Naive thymus-derived CD8-positive, alpha-beta T cell (primary cell): ENCODE measurements around the gene CXCL6. TPM values are rescaled to one million over a fixed set of nuclear protein-coding genes. Genes with fewer than 3 reads are reported as not detected.
A peak's percentile ranks its signal among the peaks of the same experiment; 100 is the strongest.

ENCODE experiments used
- ATAC-seq, 2 donors: fragments of 150-1000 bp; cut with Tn5 transposase in 1 of 2; sonication (Bioruptor Pico), chemical (Tn5 transposase) in 1 of 2; 1 replicate in 1 of 2; 2 replicates in 1 of 2; pipeline ENCODE4 v1.10.0; 2021; ENCODE audit warnings: mild to moderate bottlenecking in 2 of 2, moderate library complexity in 2 of 2
- POLR2A ChIA-PET: fragments of 350-600 bp; sonication (Branson Sonifier 250); formaldehyde crosslinking; loops from one replicate; lab custom pipeline; 2021; ENCODE audit warnings: antibody characterized with exemption; lab: Charles Lee
- DNase-seq, 10 donors: peaks; one replicate each; pipeline versions ENCODE4 v3.0.0 to v3.0.0-alpha.2; 2020 to 2022
- H3K27ac Mint-ChIP-seq, 10 donors: one replicate each; pipeline ENCODE4 v1.8.0; 2020 to 2022; ENCODE audit warnings: mild to moderate bottlenecking in 10 of 10, mixed read lengths in 10 of 10, moderate library complexity in 4 of 10, inconsistent platforms in 1 of 10
- H3K27me3 Mint-ChIP-seq, 5 donors: one replicate each; pipeline ENCODE4 v1.8.0; 2021 to 2022; ENCODE audit warnings: mixed read lengths in 5 of 5
- H3K36me3 Mint-ChIP-seq, 3 donors: one replicate each; pipeline ENCODE4 v1.8.0; 2020 to 2022; ENCODE audit warnings: mixed read lengths in 3 of 3, mild to moderate bottlenecking in 2 of 3, inconsistent platforms in 1 of 3
- H3K4me1 Mint-ChIP-seq, 4 donors: one replicate each; pipeline ENCODE4 v1.8.0; 2021 to 2022; ENCODE audit warnings: mixed read lengths in 4 of 4
- H3K4me3 Mint-ChIP-seq, 10 donors: one replicate each; pipeline ENCODE4 v1.8.0; 2020 to 2022; ENCODE audit warnings: mild to moderate bottlenecking in 10 of 10, mixed read lengths in 10 of 10, moderate library complexity in 6 of 10, inconsistent platforms in 1 of 10
- H3K9me3 Mint-ChIP-seq, 9 donors: one replicate each; pipeline ENCODE4 v1.8.0; 2020 to 2022; ENCODE audit warnings: mixed read lengths in 9 of 9, mild to moderate bottlenecking in 3 of 9, inconsistent platforms in 1 of 9, moderate library complexity in 1 of 9
- polyA plus RNA-seq, 3 donors: library from polyadenylated mRNA; unstranded; fragments of 300-500 nt; fragmentation: Illumina TruSeq; gene quantifications; one replicate each; pipeline ENCODE4 v1.2.3, GENCODE V29; 2021
- total RNA-seq, 8 experiments: library from RNA in 2 of 8; stranded (reverse) in 2 of 8; gene quantifications; one replicate each; pipeline ENCODE4 v1.2.3 and lab custom pipeline; 2021 to 2026

CXCL6 gene
- total RNA-seq (not detected), polyA plus RNA-seq (not detected), total RNA-seq (lab: John Stamatoyannopoulos, UW) (0 to 0.17 (median 0) reads per million in 6 experiments)

DNA sequence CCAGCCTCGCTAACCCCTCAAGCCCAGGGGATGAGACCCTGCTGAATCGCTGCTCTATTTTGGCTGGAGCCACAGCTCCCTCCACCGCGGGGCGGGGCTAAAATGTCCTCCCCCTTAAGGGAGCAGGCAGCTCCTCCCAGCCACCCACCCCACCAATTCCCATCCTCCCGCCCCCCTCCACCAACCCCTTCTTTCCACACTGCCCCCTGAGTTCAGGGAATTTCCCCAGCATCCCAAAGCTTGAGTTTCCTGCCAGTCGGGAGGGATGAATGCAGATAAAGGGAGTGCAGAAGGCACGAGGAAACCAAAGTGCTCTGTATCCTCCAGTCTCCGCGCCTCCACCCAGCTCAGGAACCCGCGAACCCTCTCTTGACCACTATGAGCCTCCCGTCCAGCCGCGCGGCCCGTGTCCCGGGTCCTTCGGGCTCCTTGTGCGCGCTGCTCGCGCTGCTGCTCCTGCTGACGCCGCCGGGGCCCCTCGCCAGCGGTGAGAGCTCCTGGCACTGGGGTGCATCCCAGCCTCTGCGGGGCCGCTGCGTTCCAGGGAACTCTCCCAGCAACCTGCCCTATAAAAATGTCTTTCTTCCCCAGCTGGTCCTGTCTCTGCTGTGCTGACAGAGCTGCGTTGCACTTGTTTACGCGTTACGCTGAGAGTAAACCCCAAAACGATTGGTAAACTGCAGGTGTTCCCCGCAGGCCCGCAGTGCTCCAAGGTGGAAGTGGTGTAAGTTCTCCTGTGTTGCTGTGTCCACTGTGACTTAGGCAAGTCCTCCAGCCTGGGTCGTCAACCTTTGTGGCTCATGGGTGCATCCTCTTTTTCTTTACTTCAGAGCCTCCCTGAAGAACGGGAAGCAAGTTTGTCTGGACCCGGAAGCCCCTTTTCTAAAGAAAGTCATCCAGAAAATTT lies at the start of gene CXCL6:
Gene CXCL6, plus strand, starts transcription at position 306 of the 907 bp plus-strand sequence. Its CDS starts 73 bp downstream, at position 379.
- peaks cover 0 to 3% (median 1%) of the 10 kb centered on the region in 4 donors for H3K4me1 Mint-ChIP-seq

DNA sequence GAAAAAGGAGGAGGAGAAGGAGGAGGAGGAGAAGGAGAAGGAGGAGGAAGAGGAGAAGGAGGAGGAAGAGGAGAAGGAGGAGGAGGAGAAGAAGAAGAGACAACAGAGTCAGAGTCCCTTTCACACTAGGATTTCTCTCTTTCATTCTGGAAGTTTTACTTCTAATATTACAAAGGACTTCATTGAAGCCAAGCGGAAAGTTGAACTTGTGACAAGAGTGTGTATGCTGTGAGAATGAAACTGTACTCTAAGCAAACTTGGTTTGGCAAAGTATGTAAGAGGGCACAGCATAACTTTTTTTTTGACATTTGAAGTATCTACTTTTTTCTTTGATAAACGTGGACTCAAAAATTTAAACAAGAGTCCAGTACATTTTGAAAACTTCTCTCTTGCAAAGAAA lies 48.1 kb upstream of the CXCL6 start:
- no peak for ATAC-seq
- Mint-ChIP-seq H3K27ac (no peak overlapping the region), H3K36me3 (no peaks in the 10 kb centered on the region), H3K4me3 (no peak overlapping the region), H3K9me3 (peaks cover 0 to 12% (median 6%) of the 10 kb centered on the region in 9 donors), H3K4me1 (no peaks in the 10 kb centered on the region), H3K27me3 (peaks cover 0 to 2% (median 0%) of the 10 kb centered on the region in 5 donors)
- POLR2A ChIA-PET, result no interaction called here
- no peak for DNase-seq

More for the DNA sequence above, at the start of gene CXCL6:
- ATAC-seq (no peak), DNase-seq (no peak)
- Mint-ChIP-seq H3K27ac (peak within 1 kb of the TSS in 1 of 10 donors; percentile 35), H3K27me3 (peaks cover 10 to 29% (median 13%) of the 10 kb centered on the region in 5 donors), H3K4me3 (peak within 1 kb of the TSS in 3 of 10 donors; percentile 4 to 36 (median 14)), H3K36me3 (peaks cover 0 to 7% (median 2%) of the 10 kb centered on the region in 3 donors), H3K9me3 (peaks cover 0 to 3% (median 0%) of the 10 kb centered on the region in 9 donors)
- POLR2A ChIA-PET, result no interaction called here

DNA sequence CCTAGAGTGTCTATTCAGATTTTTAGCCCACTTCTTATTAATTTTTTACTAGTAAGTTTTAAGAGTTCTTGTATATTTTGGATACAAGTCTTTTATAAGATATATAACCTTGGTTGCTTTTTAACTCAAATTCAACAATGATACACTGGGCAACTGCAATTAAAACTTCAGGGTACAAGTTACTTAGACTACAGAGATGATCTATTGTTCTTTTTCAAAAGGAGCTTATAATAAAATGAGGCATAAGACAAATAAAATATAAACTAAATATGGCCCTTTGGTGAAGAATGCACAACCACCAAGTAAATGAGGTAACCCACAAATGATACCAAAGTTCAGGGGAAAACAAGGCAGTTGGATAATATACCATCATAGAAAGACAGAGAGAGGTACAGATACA lies 37.6 kb upstream of the CXCL6 start:
- H3K4me3 Mint-ChIP-seq, result no peak overlapping the region
- peaks cover 0 to 6% (median 0%) of the 10 kb centered on the region in 5 donors for H3K27me3 Mint-ChIP-seq

DNA sequence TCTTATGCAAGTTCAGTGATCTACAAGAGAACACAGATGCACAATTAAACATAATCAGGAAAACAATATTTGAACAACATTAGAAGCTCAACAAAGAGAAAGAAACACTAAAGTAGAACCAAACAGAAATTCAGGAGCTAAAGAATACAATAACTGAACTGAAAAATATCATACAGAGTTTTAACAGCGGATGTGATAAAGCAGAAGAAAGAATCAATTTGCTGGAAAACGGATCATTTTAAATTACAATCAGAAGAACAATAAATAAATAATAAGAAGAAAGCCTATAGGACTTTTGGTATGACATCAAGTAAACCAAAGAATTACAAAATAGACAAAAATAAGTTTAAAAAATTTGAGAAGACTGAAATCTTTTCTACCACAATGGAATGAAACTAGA lies 36.3 kb upstream of the CXCL6 start:
- H3K27me3 Mint-ChIP-seq, result peaks cover 0 to 10% (median 0%) of the 10 kb centered on the region in 5 donors
- DNase-seq (no peak), ATAC-seq (no peak)
- H3K27ac Mint-ChIP-seq, result no peak overlapping the region
- H3K36me3 Mint-ChIP-seq, result peaks cover 0 to 3% (median 0%) of the 10 kb centered on the region in 3 donors
- H3K9me3 Mint-ChIP-seq, result peaks cover 2 to 39% (median 12%) of the 10 kb centered on the region in 9 donors
- no peaks in the 10 kb centered on the region for H3K4me1 Mint-ChIP-seq
- H3K4me3 Mint-ChIP-seq, result no peak overlapping the region
- POLR2A ChIA-PET, result no interaction called here

More for the DNA sequence above, 37.6 kb upstream of the CXCL6 start:
- Mint-ChIP-seq H3K36me3 (peaks cover 0 to 3% (median 0%) of the 10 kb centered on the region in 3 donors), H3K4me1 (no peaks in the 10 kb centered on the region), H3K9me3 (peaks cover 2 to 45% (median 14%) of the 10 kb centered on the region in 9 donors), H3K27ac (no peak overlapping the region)
- no peak for ATAC-seq
- DNase-seq, result no peak
- POLR2A ChIA-PET, result no interaction called here

DNA sequence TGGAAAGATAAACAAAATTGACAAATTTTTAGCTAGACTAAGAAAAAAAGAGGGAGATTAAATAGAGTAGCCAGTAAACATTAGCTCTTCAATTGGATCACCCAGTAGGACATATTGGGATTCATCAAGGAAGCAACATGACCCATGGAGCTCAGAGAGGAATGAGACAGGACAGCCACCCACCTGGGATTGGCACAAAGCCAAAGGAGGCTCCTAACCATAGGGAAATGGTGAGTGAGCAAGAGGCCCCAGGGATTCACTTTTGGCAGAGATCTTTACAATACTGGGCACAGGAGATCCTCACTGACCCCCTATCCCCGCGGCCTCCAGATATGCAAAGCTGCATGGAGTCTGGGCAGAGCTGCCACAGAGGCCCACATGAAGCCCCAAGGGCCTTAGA lies 34.8 kb upstream of the CXCL6 start:
- H3K4me1 Mint-ChIP-seq, result no peaks in the 10 kb centered on the region
- ATAC-seq (no peak), DNase-seq (no peak)
- POLR2A ChIA-PET, result no interaction called here
- no peak overlapping the region for H3K27ac Mint-ChIP-seq
- H3K9me3 Mint-ChIP-seq, result peaks cover 2 to 26% (median 11%) of the 10 kb centered on the region in 9 donors
- H3K4me3 Mint-ChIP-seq, result no peak overlapping the region
- H3K27me3 Mint-ChIP-seq, result peaks cover 0 to 10% (median 2%) of the 10 kb centered on the region in 5 donors
- peaks cover 0 to 3% (median 0%) of the 10 kb centered on the region in 3 donors for H3K36me3 Mint-ChIP-seq

DNA sequence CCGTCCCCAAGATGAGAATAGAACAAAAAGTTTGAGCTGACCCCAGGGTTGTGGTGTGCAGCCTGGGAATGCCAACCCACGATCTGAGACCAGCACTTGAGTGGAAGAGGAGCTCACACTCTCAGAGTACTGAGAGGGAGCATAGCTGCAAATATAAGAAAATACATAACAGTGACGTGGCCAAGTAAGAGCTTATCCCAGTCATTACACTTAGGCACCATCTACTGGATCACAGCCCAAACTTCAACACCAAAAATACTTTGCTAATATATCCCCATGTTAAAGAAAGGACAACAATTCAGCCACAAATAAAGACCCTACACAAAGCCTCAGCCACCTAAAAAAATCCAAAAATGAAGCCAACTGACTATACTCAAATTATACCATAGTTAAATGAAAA lies 33.3 kb upstream of the CXCL6 start:
- Mint-ChIP-seq H3K4me3 (no peak overlapping the region), H3K9me3 (peaks cover 2 to 26% (median 11%) of the 10 kb centered on the region in 9 donors), H3K27me3 (peaks cover 0 to 10% (median 2%) of the 10 kb centered on the region in 5 donors), H3K36me3 (peaks cover 0 to 3% (median 0%) of the 10 kb centered on the region in 3 donors), H3K27ac (no peak overlapping the region), H3K4me1 (no peaks in the 10 kb centered on the region)
- POLR2A ChIA-PET, result no interaction called here
- DNase-seq (no peak), ATAC-seq (no peak)

DNA sequence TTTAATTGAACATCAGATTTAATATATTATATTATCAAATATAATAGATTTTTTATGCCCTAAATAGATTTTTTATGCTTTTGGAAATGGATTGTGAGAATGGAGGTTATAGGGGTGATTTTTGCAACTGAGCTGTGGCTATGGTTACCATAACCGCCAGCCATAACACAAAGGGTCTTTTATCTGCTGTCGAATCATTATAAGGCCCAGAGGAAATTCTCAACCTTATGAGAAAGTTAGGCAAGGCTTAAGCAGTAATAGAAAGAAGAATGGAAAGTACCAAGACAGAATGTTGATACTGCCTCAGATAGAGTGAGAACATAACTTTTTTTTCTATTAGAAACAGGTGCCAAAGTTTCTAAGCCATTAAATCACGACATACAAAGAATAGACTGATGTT lies 26.3 kb upstream of the CXCL6 start:
- Mint-ChIP-seq H3K36me3 (no peaks in the 10 kb centered on the region), H3K4me1 (no peaks in the 10 kb centered on the region), H3K4me3 (no peak overlapping the region), H3K27me3 (peaks cover 0 to 2% (median 0%) of the 10 kb centered on the region in 5 donors), H3K27ac (no peak overlapping the region), H3K9me3 (peaks cover 0 to 12% (median 0%) of the 10 kb centered on the region in 9 donors)
- POLR2A ChIA-PET, result no interaction called here
- no peak for ATAC-seq
- no peak for DNase-seq

DNA sequence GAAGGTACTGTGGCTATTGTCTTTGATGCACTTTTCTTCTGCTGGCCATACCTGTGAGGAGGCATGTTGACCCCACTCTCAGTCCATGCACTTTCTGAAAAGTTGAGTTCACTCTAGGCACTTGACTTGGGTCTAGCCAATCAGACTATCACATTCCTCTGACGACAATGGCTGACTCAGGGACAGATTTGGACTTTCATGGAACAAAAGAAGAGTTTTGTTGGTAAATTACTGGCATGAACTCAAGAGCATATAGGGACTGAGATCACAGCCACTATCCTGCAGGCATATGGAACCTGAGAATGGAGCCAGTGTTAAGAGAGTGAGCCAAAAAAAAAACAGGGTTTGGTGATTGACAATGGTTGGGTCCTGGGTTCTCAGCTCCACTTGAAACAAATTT lies 24.6 kb upstream of the CXCL6 start:
- POLR2A ChIA-PET, result no interaction called here
- ATAC-seq, result no peak
- no peak overlapping the region for H3K27ac Mint-ChIP-seq

DNA sequence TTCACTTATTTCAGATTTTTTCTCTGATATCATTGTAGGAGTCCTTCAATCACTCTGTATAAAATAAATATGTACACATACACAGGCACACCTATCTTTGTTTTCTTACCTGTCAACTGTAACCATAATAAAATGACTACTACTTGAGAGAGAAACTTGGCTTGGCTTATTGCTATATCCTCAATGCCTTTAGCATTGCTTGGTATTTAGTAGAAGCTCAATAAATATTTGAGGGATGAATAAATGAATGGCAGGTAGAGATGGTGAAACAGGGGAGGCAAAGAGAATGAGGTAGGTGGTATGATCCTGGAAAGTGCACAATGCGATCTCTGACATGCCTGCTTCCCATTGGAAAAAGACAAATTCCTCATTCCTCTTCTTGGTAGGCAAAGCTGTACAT lies 21.8 kb upstream of the CXCL6 start:
- DNase-seq (no peak), ATAC-seq (no peak)
- Mint-ChIP-seq H3K9me3 (peaks cover 0 to 13% (median 0%) of the 10 kb centered on the region in 9 donors), H3K27me3 (no peaks in the 10 kb centered on the region), H3K36me3 (peaks cover 0 to 6% (median 0%) of the 10 kb centered on the region in 3 donors), H3K4me1 (no peaks in the 10 kb centered on the region), H3K27ac (no peak overlapping the region), H3K4me3 (no peak overlapping the region)
- POLR2A ChIA-PET, result no interaction called here

More for the DNA sequence above, 24.6 kb upstream of the CXCL6 start:
- Mint-ChIP-seq H3K4me1 (no peaks in the 10 kb centered on the region), H3K4me3 (no peak overlapping the region), H3K36me3 (no peaks in the 10 kb centered on the region), H3K9me3 (peaks cover 0 to 5% (median 2%) of the 10 kb centered on the region in 9 donors), H3K27me3 (no peaks in the 10 kb centered on the region)
- no peak for DNase-seq

DNA sequence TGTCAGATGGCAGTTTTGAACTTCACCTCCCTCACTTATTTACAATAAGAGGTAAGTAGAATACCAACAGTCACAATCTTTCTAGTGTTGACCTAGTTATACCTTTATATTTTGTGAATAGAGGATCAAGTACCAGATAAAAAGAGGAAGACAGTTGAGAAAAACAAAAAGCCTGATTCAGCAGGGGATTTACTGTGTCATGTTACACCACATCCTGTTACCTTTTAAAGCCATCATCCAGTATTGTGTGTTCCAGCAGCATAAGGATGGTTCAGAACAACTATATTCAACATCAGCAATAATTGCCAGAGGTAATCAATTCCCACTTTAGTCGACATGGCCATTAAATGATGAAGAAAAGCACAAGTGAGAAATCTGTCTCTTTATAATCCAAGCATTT lies 21.3 kb upstream of the CXCL6 start:
- Mint-ChIP-seq H3K9me3 (peaks cover 0 to 13% (median 0%) of the 10 kb centered on the region in 9 donors), H3K27me3 (no peaks in the 10 kb centered on the region), H3K36me3 (peaks cover 0 to 6% (median 0%) of the 10 kb centered on the region in 3 donors), H3K4me1 (no peaks in the 10 kb centered on the region), H3K27ac (no peak overlapping the region), H3K4me3 (no peak overlapping the region)
- POLR2A ChIA-PET, result no interaction called here
- ATAC-seq, result no peak
- DNase-seq, result no peak

DNA sequence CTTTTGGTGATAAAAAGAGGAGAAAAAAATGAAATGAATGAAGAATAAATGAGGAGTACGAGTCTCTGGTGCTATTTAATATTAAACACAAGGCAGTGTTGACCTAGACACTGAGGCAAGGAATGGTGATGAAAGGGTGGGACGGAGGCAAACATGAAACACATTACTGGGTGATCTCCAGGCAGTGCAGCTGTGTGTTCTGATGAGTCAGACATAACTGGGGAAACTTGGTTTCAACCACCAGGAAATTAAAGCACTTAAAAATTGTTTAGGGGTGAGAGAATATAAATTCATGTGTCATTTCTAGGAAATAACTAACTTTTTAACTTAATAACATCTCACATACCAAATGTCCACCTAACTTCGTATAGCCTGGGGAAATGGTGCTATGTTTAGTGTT lies 19.7 kb upstream of the CXCL6 start:
- ATAC-seq, result no peak
- Mint-ChIP-seq H3K27ac (no peak overlapping the region), H3K9me3 (peaks cover 0 to 13% (median 0%) of the 10 kb centered on the region in 9 donors), H3K4me1 (no peaks in the 10 kb centered on the region), H3K36me3 (peaks cover 0 to 6% (median 0%) of the 10 kb centered on the region in 3 donors), H3K4me3 (no peak overlapping the region), H3K27me3 (no peaks in the 10 kb centered on the region)
- peak in 1 of 10 donors; percentile 23 for DNase-seq
- POLR2A ChIA-PET, result no interaction called here

DNA sequence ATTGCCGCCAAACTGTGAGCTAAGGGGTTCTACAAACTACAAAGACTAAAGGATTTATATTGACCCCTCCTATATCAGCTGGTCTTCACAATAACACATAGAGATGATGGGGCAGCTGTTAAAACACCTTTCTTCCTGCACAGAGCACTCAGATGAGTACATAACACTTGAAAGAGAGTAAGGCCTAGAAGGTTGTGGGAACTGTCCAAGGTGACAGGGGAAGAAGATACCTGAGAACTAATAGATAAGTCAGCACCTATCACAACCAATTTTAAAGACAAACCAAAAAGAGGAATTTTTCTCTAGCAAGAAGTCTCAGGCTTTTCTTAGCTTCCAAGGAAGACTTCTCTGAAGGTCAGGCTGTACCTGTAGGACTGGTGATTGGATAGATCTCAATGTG lies 19.1 kb upstream of the CXCL6 start:
- ATAC-seq (no peak), DNase-seq (no peak)
- Mint-ChIP-seq H3K4me1 (no peaks in the 10 kb centered on the region), H3K27me3 (peaks cover 0 to 2% (median 0%) of the 10 kb centered on the region in 5 donors), H3K9me3 (peaks cover 0 to 13% (median 0%) of the 10 kb centered on the region in 9 donors), H3K27ac (no peak overlapping the region), H3K36me3 (peaks cover 0 to 6% (median 0%) of the 10 kb centered on the region in 3 donors), H3K4me3 (no peak overlapping the region)
- POLR2A ChIA-PET, result no interaction called here

DNA sequence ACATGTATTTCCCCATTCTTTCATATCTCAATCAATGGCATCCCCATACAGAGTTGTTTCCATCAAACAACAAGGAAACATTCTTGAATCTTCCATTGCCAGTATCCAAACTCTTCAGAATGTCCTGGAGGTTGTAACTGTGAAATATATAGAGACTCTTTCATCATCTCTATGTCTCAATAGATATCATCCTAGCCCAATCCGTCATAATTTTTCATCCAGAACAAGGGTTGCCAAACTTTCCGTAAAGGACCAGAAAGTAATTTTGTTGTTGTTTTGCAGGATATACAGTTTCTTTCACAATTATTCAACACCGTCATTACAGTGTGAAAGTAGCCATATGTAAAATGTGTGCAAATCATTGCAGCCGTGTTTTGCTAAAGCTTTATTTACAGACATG lies 15.2 kb upstream of the CXCL6 start:
- Mint-ChIP-seq H3K4me1 (no peaks in the 10 kb centered on the region), H3K36me3 (peaks cover 0 to 6% (median 0%) of the 10 kb centered on the region in 3 donors), H3K9me3 (peaks cover 0 to 18% (median 0%) of the 10 kb centered on the region in 9 donors), H3K4me3 (no peak overlapping the region), H3K27ac (no peak overlapping the region), H3K27me3 (peaks cover 0 to 2% (median 0%) of the 10 kb centered on the region in 5 donors)
- POLR2A ChIA-PET, result no interaction called here
- no peak for DNase-seq
- ATAC-seq, result no peak
